HG03442 (cell line): ENCODE data around the gene INO80.
A peak's percentile ranks its signal among the peaks of the same experiment; 100 is the strongest.
"Not testable (repeated sequence)": the region's sequence is repeated elsewhere in the genome, so short reads cannot be mapped to it uniquely, and the experiment has no call there.

Experiments
- ATAC-seq: cut with Tn5 transposase; IDR thresholded peaks from one replicate; pipeline ENCODE4 v1.9.1; 2021; ENCODE audit warnings: mild to moderate bottlenecking, moderate library complexity; ENCODE audit not compliant: unreplicated experiment

Gene INO80

DNA sequence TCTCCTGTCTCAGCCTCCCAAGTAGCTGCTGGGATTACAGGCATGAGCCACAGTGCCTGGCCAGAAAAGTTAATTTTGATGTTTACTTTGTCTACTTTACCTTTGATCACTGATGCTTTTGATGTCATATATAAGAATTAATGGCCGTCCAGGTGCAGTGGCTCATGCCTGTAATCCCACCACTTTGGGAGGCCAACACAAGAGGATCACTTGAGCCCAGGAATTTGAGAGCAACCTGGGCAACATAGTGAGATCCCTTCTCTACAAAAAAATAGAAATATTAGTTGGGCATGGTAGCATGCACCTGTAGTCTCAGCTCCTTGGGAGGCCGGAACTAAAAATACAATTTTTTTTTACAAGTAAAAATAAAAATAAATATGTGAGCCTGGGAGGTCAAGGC, 6.8 kb upstream of the INO80 start:
- no peak for ATAC-seq

- ATAC-seq = no peak
Observed at GRCh38 chr15:41121951-41122350, 5.9 kb upstream of the INO80 start.

- no peak for ATAC-seq
Observed at GRCh38 chr15:41116962-41117252, 827 bp upstream of the INO80 start.

DNA sequence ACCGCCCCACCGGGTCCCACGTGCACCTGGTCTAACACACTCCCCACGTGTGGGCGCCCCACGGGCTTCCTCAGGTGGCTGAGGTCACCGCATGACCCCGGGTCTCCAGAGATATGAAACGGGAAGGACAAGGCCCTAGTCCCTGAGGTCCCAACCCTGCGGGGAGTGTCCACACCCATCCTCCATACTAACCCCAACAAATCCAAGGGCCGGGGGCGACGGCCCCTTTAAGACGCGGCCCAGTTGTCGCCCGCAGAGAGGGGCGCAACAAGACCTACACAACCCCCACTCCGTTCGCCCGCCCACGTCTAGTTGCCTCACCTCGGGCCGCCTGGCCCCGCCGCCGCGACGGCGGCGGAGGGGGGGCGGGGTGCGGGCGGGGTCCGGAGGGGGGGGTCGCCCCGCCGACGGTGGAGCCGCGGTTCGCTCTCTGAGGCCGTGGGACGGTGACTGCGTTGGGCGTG, 396 bp downstream of the INO80 start:
- peak; percentile 40 for ATAC-seq

DNA sequence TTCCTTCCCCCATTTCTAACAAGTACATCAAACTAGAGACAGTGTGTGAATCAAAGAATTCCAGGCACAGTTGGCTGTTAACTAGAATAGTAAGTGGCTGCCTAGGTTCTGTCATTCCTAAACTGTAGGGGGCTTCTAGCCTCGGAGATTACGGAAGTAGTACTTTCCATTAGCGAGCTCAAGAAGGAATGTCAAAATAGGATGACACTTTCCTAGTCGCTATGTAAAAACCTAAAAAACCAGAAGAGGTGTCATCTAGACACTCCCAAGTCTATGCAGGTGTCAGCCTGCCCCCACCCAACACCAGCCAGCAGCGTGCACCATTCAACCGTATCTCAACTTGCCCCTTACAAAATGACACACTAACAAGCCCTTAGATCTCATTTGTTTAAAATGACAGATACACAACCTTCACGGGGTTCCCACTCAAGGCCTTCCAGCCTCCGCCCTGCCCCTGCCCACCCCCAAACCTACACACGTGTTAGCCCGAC, 874 bp downstream of the INO80 start:
- ATAC-seq = peak; percentile 19

GRCh38 chr15:41106947-41107346, 9.1 kb downstream of the INO80 start:
- no peak for ATAC-seq

GRCh38 chr15:41105348-41106334, 10.4 kb downstream of the INO80 start:
- no peak for ATAC-seq

DNA sequence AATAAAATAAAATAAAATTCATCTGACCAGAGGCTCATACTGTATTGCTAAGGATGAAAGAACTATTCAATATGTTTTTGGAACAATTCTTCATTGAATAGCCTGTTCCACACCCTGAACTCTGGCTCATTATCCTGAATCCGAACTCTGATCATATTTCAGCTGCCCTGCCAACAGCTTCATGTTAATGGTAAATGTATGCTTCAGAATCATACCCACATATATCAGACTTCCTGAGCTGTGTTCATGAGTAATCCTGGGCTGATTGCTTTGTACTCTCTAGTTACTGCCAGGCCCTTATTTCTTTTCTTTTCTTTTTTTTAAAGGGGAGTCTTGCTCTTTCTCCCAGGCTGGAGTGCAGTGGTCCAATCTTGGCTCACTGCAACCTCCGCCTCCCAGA, 11.8 kb downstream of the INO80 start:
- no peak for ATAC-seq

DNA sequence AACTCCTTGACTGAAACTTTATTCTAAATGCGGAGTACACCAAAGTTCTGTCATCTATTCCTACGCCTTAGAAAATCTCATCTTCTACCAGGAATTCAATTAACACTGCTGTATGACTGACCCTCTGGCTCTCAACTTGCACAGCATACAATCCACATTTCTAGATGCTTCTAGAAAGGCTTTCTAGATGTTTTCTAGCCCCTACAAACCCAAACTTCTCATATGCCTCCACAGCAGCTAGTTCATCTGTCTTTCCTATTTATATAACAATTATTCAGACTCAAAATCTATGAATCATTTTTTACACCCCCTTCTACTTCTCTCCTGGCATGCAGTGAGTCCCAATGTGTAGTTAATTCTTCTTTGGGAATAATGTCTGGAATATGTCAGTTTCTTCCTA, 13.2 kb downstream of the INO80 start:
- no peak for ATAC-seq

- no peak for ATAC-seq
Observed at GRCh38 chr15:41096178-41096577, 19.9 kb downstream of the INO80 start.

GRCh38 chr15:41085029-41085428, 31.1 kb downstream of the INO80 start:
- ATAC-seq = no peak

- no peak for ATAC-seq
Observed at GRCh38 chr15:41080144-41080543, 35.9 kb downstream of the INO80 start.

DNA sequence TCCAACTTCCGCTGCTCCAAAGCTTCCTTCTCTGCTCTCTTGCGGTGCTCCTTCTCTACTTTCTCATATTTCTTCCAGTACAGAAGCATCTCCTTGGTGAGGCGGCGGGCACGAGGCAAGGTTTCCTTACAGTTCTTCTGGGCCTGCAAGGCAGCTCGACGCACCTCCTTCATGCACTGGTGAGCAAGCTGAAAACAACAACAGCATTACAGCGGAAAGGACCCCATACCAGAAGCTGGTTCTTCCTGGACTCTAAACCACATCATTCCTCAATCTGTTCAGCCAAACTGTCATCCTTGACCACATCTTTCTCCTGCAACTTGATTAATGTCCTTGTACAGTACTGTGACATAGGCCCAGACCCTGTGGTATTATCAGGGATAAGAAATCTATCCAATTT, 36.4 kb downstream of the INO80 start:
- no peak for ATAC-seq

GRCh38 chr15:41078879-41079278, 37.2 kb downstream of the INO80 start:
- not testable (repeated sequence) for ATAC-seq

DNA sequence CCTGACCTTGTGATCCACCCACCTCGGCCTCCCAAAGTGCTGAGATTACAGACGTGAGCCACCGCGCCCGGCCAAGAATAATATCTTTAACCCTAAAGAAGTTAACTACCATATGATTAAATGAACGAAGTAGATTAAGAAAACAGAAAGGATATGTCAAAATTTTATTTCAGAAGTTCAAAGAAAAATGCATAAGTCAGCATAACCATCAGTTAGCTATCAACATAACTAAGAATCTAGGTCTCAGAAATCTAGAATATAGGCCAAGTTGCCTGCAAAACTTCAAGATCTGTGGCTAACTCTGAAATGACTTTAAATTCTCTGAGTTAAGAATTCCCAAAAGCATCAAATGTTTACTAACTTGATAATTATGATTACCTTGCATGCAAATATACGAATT, 38.0 kb downstream of the INO80 start:
- ATAC-seq = no peak

- ATAC-seq = no peak
Observed at GRCh38 chr15:41073028-41073427, 43.1 kb downstream of the INO80 start.

DNA sequence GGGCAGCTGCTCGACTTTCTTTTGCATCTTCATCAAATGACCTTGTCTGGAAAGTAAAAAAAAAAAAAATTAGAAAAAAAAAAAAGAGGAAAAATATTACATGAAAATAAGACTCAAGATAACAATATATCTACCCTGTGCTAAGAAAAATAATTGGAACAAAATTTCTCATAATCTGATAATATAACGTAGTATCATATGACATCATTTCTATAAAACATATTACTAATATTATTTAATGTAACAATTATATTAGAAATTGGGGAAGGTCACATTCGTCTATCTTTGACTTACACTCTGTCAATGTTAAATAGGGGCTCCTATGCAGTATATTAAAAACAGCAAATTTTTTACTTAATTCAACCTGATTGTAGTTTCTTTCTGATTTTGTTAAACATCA, 44.1 kb downstream of the INO80 start:
- ATAC-seq = no peak

DNA sequence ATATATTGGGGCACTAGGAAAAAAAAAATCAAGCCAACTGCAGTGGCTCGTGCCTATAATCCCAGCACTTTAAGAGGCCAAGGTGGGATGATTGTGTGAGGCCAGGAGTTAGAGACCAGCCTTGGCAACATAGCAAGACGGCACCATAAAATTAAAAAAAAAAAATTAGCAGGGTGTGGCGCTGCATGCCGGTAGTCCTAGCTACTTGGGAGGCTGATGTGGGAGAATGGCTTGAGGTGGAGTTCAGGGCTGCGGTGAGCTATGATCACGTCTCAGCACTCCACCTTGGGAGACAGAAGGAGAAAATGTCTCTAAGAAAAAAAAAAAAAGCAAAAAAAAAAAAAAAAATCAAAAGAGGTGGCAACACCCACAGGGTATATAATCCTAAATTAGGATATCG, 49.6 kb downstream of the INO80 start:
- ATAC-seq = no peak

- ATAC-seq = no peak
Observed at GRCh38 chr15:41061667-41062066, 54.4 kb downstream of the INO80 start.

GRCh38 chr15:41060505-41060904, 55.6 kb downstream of the INO80 start:
- ATAC-seq = no peak

DNA sequence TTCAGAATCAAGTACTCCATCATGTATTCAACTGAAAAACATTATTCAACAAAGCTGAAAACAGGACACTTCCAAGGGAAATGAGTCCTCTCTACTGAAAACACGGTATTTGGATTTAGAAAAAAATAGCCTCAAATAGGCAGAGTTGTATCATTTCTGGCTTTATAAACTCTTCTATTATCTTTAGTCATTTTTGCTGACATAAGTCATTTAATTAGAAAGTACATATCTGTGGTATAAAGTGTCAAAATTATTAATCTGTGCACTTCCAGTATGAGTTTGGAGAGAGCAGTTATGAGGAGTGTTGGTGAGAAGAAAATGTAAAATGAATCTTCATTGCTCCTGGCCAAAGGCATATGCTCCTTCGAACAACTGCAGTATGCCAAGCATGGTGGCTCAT, 59.3 kb downstream of the INO80 start:
- no peak for ATAC-seq

GRCh38 chr15:41055706-41056105, 60.4 kb downstream of the INO80 start:
- ATAC-seq = no peak

DNA sequence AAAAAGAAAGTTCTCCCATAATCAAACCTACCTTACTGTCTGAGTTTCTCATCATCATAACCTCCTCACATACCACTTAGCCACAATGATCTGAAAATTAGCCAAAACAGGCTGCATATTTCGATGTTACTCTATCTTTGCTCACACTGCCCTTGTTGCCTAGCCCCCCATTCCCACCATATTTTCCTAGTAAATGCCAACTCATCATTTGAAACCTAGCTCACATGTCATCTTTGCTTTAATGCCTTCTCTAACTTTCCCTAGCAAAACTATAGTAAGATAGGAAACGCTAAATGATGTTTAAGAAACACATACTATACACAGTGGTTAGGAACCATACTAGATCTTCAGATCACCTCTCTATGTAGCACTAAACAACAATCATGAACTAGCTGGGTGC, 64.9 kb downstream of the INO80 start:
- ATAC-seq = no peak
